ENCODE results near the gene SRGAP3.

DNA sequence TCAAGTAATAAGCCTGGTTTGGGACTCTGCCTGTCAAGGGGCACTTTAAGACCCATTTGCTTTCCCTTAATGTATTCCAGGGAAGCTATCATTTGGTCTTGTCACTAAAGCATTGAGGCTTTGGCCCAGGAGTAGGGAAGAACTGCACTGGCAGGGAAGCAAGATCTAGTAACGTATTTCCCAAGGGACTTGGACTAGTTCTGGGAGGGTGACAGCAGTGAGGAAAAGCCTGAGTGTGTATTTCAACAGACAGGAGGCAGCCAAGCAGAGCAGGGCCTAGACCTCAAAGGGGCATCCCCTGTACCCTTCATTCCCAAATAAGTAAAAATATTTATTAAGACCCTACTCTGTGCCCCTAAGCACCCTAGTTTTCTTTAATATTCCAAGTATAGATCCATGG is 92.8 kb downstream of the SRGAP3 start:
- TF ChIP-seq, protein P1, sequence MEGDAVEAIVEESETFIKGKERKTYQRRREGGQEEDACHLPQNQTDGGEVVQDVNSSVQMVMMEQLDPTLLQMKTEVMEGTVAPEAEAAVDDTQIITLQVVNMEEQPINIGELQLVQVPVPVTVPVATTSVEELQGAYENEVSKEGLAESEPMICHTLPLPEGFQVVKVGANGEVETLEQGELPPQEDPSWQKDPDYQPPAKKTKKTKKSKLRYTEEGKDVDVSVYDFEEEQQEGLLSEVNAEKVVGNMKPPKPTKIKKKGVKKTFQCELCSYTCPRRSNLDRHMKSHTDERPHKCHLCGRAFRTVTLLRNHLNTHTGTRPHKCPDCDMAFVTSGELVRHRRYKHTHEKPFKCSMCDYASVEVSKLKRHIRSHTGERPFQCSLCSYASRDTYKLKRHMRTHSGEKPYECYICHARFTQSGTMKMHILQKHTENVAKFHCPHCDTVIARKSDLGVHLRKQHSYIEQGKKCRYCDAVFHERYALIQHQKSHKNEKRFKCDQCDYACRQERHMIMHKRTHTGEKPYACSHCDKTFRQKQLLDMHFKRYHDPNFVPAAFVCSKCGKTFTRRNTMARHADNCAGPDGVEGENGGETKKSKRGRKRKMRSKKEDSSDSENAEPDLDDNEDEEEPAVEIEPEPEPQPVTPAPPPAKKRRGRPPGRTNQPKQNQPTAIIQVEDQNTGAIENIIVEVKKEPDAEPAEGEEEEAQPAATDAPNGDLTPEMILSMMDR (IDR thresholded peaks at IDR 0.05), result no peak
- no peak for TF ChIP-seq POLR2A (IDR thresholded peaks at IDR 0.05)

Measured in uterus (tissue), 2 donors.